HEK293 (cell line): ENCODE measurements around the gene SWI5.

Source experiments
- ATF2 ChIP-seq: fragments of 450-650 bp; formaldehyde crosslinking; IDR thresholded peaks from 2 replicates; pipeline ENCODE4 v1.5.1; 2016; ENCODE audit warnings: missing biosample characterization, missing genetic modification characterization, low read depth
- HIC1 ChIP-seq: fragments of 450-650 bp; formaldehyde crosslinking; IDR thresholded peaks from 2 replicates; pipeline ENCODE4 v1.5.1; 2016; ENCODE audit warnings: missing biosample characterization, missing genetic modification characterization
- IKZF3 ChIP-seq: fragments of 450-650 bp; IDR thresholded peaks from 2 replicates; pipeline ENCODE4 v1.5.0; 2018; ENCODE audit warnings: missing biosample characterization, mild to moderate bottlenecking, missing genetic modification characterization, moderate library complexity
- KLF10 ChIP-seq: fragments of 450-650 bp; IDR thresholded peaks from 2 replicates; pipeline ENCODE4 v1.5.1; 2018; ENCODE audit warnings: missing biosample characterization, mild to moderate bottlenecking, missing genetic modification characterization
- OSR2 ChIP-seq: fragments of 450-650 bp; formaldehyde crosslinking; IDR thresholded peaks from 2 replicates; pipeline ENCODE4 v1.5.1; 2016; ENCODE audit warnings: missing biosample characterization, missing genetic modification characterization
- RBAK ChIP-seq: fragments of 450-650 bp; formaldehyde crosslinking; IDR thresholded peaks from 2 replicates; pipeline ENCODE4 v1.5.1; 2016; ENCODE audit warnings: missing biosample characterization, missing genetic modification characterization
- SCRT1 ChIP-seq: fragments of 450-650 bp; formaldehyde crosslinking; IDR thresholded peaks from 2 replicates; pipeline ENCODE4 v1.5.1; 2016; ENCODE audit warnings: missing biosample characterization, missing genetic modification characterization, borderline replicate concordance
- SCRT2 ChIP-seq: fragments of 450-650 bp; formaldehyde crosslinking; IDR thresholded peaks from 2 replicates; pipeline ENCODE4 v1.5.1; 2016; ENCODE audit warnings: missing biosample characterization, missing genetic modification characterization
- SP3 ChIP-seq: fragments of 450-650 bp; formaldehyde crosslinking; IDR thresholded peaks from 2 replicates; pipeline ENCODE4 v1.5.1; 2016; ENCODE audit warnings: missing biosample characterization, missing genetic modification characterization
- ZBTB48 ChIP-seq: fragments of 450-650 bp; formaldehyde crosslinking; IDR thresholded peaks from 2 replicates; pipeline ENCODE4 v1.5.1; 2016; ENCODE audit warnings: missing biosample characterization, missing genetic modification characterization
- ZBTB8A ChIP-seq: fragments of 450-650 bp; formaldehyde crosslinking; IDR thresholded peaks from 2 replicates; pipeline ENCODE4 v1.5.1; 2016; ENCODE audit warnings: missing biosample characterization, missing genetic modification characterization
- ZFP37 ChIP-seq: fragments of 450-650 bp; formaldehyde crosslinking; IDR thresholded peaks from 2 replicates; pipeline ENCODE4 v1.5.1; 2016; ENCODE audit warnings: missing biosample characterization, missing genetic modification characterization
- ZFP69B ChIP-seq: fragments of 450-650 bp; formaldehyde crosslinking; IDR thresholded peaks from 2 replicates; pipeline ENCODE4 v1.5.1; 2016; ENCODE audit warnings: missing biosample characterization, missing genetic modification characterization
- ZNF223 ChIP-seq: fragments of 450-650 bp; formaldehyde crosslinking; IDR thresholded peaks from 2 replicates; pipeline ENCODE4 v1.5.1; 2016; ENCODE audit warnings: missing biosample characterization, missing genetic modification characterization
- ZNF266 ChIP-seq: fragments of 450-650 bp; formaldehyde crosslinking; IDR thresholded peaks from 2 replicates; pipeline ENCODE4 v1.5.1; 2016; ENCODE audit warnings: missing biosample characterization, missing genetic modification characterization, low read depth
- ZNF302 ChIP-seq: fragments of 450-650 bp; formaldehyde crosslinking; IDR thresholded peaks from 2 replicates; pipeline ENCODE4 v1.5.1; 2016; ENCODE audit warnings: missing biosample characterization, missing genetic modification characterization, low read depth
- ZNF341 ChIP-seq: fragments of 450-650 bp; formaldehyde crosslinking; IDR thresholded peaks from 2 replicates; pipeline ENCODE4; 2016; ENCODE audit warnings: low read depth, missing biosample characterization, missing genetic modification characterization
- ZNF473 ChIP-seq: fragments of 450-650 bp; formaldehyde crosslinking; IDR thresholded peaks from 2 replicates; pipeline ENCODE4 v1.5.1; 2017; ENCODE audit warnings: missing biosample characterization, missing genetic modification characterization
- ZNF48 ChIP-seq: fragments of 450-650 bp; formaldehyde crosslinking; IDR thresholded peaks from 2 replicates; pipeline ENCODE4 v1.5.1; 2016; ENCODE audit warnings: missing biosample characterization, missing genetic modification characterization
- ZNF488 ChIP-seq: fragments of 450-650 bp; formaldehyde crosslinking; IDR thresholded peaks from 2 replicates; pipeline ENCODE4 v1.5.1; 2016; ENCODE audit warnings: missing biosample characterization, missing genetic modification characterization
- ZNF510 ChIP-seq: fragments of 450-650 bp; formaldehyde crosslinking; IDR thresholded peaks from 2 replicates; pipeline ENCODE4 v1.5.1; 2018; ENCODE audit warnings: mild to moderate bottlenecking, missing genetic modification characterization, missing biosample characterization; ENCODE audit not compliant: insufficient replicate concordance
- ZNF561 ChIP-seq: fragments of 450-650 bp; IDR thresholded peaks from 2 replicates; pipeline ENCODE4 v1.5.1; 2018; ENCODE audit warnings: missing biosample characterization, missing genetic modification characterization, borderline replicate concordance
- ZNF626 ChIP-seq: fragments of 450-650 bp; sonication (Bioruptor Pico); formaldehyde crosslinking; IDR thresholded peaks from 2 replicates; pipeline ENCODE4 v1.5.1; 2018; ENCODE audit warnings: missing biosample characterization, missing genetic modification characterization, inconsistent platforms
- ZNF704 ChIP-seq: fragments of 450-650 bp; formaldehyde crosslinking; IDR thresholded peaks from 2 replicates; pipeline ENCODE4 v1.5.1; 2016; ENCODE audit warnings: missing biosample characterization, missing genetic modification characterization
- TF ChIP-seq, protein P1 (sequence below): sonication (generic); formaldehyde crosslinking; IDR thresholded peaks from 2 replicates; pipeline ENCODE4 v1.8.1; 2022; ENCODE audit warnings: mild to moderate bottlenecking, moderate library complexity, missing genetic modification reagents
- TF ChIP-seq, protein P2 (sequence below): fragments of 450-650 bp; formaldehyde crosslinking; IDR thresholded peaks from 2 replicates; pipeline ENCODE4 v1.5.1; 2016; ENCODE audit warnings: missing biosample characterization, missing genetic modification characterization
- TF ChIP-seq, protein P3 (sequence below): fragments of 450-650 bp; formaldehyde crosslinking; optimal IDR thresholded peaks from 2 replicates; pipeline ENCODE3; 2016; ENCODE audit warnings: missing biosample characterization, mild to moderate bottlenecking, missing genetic modification characterization
- TF ChIP-seq, protein P4 (sequence below): fragments of 450-650 bp; formaldehyde crosslinking; IDR thresholded peaks from 2 replicates; pipeline ENCODE4 v1.5.1; 2017; ENCODE audit warnings: missing biosample characterization, missing genetic modification characterization

The SWI5 gene

DNA sequence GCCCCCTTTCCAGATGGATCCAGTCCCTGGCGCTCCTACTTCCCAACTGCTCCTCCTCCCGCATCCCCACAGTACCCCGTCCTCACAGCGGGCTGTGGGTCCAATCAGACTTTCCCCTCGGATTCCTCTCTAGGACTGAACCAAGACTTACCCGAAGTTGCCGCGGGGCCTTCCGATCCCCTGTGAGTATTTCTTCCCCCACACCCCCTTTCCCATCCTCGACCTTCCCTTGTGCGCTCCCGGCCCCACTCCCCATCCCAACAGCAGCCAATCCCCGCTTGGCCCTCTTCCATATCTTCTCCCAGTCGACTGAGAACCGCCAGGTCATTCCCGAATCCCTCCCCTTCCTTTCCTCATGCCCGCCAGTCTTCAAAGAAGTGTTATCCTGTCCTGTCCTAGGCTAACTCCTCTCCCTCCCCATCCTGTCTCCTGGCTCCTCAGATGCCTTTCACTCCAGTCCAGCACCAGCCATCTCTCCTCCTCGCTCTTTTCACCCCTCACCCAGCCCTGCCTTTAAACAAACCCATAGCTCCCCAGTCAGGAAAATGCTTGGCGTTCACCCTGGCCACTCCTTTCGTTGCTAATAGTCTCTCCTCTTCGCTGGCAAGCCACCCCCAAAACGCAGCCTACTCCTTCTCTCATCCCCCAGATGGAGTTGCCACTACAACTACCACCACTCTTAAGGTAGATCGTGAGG, 646 bp downstream of the SWI5 start (continued):
- TF ChIP-seq SP3 (tag by site-specific recombination) (no peak), RBAK (tag by site-specific recombination) (no peak), SCRT2 (tag by site-specific recombination) (no peak), ZNF341 (tag by site-specific recombination) (peak; percentile 97), ZFP69B (peak; percentile 51; the same call in 1 of the 2 replicates), ZNF488 (no peak), ZNF473 (tag by site-specific recombination) (no peak), ZNF704 (tag by site-specific recombination) (no peak), ZBTB8A (tag by site-specific recombination) (no peak), ZNF561 (tag by site-specific recombination) (no peak), ZNF302 (tag by site-specific recombination) (no peak), ATF2 (tag by site-specific recombination) (no peak), OSR2 (no peak), ZNF223 (tag by site-specific recombination) (no peak), ZBTB48 (tag by site-specific recombination) (0 out of 2 replicates have a peak, but pooled peaks have one; percentile 38), KLF10 (tag by site-specific recombination) (no peak), IKZF3 (peak; percentile 32; the same call in 1 of the 2 replicates), HIC1 (tag by site-specific recombination) (no peak), ZNF266 (tag by site-specific recombination) (no peak), ZFP37 (tag by site-specific recombination) (no peak), ZNF626 (tag by site-specific recombination) (no peak), ZNF48 (tag by site-specific recombination) (no peak), ZNF510 (tag by site-specific recombination) (no peak), SCRT1 (no peak)
- TF ChIP-seq, protein P1, sequence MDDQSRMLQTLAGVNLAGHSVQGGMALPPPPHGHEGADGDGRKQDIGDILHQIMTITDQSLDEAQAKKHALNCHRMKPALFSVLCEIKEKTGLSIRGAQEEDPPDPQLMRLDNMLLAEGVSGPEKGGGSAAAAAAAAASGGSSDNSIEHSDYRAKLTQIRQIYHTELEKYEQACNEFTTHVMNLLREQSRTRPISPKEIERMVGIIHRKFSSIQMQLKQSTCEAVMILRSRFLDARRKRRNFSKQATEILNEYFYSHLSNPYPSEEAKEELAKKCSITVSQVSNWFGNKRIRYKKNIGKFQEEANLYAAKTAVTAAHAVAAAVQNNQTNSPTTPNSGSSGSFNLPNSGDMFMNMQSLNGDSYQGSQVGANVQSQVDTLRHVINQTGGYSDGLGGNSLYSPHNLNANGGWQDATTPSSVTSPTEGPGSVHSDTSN (CRISPR knock-in tag): no peak
- TF ChIP-seq, protein P2, sequence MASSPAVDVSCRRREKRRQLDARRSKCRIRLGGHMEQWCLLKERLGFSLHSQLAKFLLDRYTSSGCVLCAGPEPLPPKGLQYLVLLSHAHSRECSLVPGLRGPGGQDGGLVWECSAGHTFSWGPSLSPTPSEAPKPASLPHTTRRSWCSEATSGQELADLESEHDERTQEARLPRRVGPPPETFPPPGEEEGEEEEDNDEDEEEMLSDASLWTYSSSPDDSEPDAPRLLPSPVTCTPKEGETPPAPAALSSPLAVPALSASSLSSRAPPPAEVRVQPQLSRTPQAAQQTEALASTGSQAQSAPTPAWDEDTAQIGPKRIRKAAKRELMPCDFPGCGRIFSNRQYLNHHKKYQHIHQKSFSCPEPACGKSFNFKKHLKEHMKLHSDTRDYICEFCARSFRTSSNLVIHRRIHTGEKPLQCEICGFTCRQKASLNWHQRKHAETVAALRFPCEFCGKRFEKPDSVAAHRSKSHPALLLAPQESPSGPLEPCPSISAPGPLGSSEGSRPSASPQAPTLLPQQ (tag by site-specific recombination): peak; percentile 63; the same call in 1 of the 2 replicates
- TF ChIP-seq, protein P3, sequence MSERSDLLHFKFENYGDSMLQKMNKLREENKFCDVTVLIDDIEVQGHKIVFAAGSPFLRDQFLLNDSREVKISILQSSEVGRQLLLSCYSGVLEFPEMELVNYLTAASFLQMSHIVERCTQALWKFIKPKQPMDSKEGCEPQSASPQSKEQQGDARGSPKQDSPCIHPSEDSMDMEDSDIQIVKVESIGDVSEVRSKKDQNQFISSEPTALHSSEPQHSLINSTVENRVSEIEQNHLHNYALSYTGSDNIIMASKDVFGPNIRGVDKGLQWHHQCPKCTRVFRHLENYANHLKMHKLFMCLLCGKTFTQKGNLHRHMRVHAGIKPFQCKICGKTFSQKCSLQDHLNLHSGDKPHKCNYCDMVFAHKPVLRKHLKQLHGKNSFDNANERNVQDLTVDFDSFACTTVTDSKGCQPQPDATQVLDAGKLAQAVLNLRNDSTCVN (tag by site-specific recombination): no peak
- TF ChIP-seq, protein P4, sequence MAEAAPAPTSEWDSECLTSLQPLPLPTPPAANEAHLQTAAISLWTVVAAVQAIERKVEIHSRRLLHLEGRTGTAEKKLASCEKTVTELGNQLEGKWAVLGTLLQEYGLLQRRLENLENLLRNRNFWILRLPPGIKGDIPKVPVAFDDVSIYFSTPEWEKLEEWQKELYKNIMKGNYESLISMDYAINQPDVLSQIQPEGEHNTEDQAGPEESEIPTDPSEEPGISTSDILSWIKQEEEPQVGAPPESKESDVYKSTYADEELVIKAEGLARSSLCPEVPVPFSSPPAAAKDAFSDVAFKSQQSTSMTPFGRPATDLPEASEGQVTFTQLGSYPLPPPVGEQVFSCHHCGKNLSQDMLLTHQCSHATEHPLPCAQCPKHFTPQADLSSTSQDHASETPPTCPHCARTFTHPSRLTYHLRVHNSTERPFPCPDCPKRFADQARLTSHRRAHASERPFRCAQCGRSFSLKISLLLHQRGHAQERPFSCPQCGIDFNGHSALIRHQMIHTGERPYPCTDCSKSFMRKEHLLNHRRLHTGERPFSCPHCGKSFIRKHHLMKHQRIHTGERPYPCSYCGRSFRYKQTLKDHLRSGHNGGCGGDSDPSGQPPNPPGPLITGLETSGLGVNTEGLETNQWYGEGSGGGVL: peak; percentile 54
